GM18867 (cell line): ENCODE results near the gene CD44.
"Not testable (repeated sequence)": the region's sequence is repeated elsewhere in the genome, so short reads cannot be mapped to it uniquely, and the experiment has no call there.

Experiments
- ATAC-seq: cut with Tn5 transposase; IDR thresholded peaks from one replicate; pipeline ENCODE4 v1.9.1; 2021; ENCODE audit warnings: mild to moderate bottlenecking, moderate library complexity; ENCODE audit not compliant: unreplicated experiment

Gene CD44

DNA sequence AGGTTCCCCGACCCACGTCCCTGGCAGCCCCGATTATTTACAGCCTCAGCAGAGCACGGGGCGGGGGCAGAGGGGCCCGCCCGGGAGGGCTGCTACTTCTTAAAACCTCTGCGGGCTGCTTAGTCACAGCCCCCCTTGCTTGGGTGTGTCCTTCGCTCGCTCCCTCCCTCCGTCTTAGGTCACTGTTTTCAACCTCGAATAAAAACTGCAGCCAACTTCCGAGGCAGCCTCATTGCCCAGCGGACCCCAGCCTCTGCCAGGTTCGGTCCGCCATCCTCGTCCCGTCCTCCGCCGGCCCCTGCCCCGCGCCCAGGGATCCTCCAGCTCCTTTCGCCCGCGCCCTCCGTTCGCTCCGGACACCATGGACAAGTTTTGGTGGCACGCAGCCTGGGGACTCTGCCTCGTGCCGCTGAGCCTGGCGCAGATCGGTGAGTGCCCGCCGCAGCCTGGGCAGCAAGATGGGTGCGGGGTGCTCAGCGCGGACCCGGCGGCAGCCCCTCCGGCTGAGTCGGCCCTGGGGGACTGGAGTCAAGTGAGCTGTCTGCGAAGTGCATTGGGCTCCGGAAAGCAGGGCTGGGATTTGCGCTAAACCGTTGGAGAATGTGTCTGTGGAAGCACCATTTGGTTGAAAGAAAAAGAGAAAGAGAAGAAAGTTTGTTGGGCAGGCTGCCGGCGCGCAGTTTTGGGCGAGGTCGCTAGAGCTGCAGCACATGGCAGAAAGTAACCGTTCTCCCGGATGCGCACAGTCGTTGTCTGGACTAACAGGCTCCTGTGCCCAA lies at the start of gene CD44:
CD44 (plus strand) TSS at position 229 of the 779 bp plus-strand sequence; CDS start at position 362, 133 bp downstream.
- peak; percentile 39 for ATAC-seq

DNA sequence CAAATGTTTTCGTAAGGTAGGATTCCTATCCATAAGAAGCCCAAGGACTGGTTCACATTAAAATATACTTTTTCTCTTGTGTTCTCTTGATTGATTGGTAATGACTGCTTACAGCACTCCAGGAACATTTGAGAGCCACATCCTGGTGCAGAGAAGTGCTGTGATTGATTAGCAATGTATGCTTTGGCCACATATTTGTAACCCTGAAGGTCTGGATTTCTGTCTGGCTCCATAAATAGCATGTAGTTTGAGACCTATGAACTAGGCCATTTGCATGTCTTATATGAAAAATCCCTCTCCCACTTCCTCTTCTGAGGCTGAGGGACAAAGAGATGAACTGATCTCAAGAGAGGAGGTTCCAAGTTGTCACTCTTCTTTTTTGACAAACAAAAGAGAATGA lies 49.3 kb upstream of the CD44 start:
- peak; percentile 58 for ATAC-seq

DNA sequence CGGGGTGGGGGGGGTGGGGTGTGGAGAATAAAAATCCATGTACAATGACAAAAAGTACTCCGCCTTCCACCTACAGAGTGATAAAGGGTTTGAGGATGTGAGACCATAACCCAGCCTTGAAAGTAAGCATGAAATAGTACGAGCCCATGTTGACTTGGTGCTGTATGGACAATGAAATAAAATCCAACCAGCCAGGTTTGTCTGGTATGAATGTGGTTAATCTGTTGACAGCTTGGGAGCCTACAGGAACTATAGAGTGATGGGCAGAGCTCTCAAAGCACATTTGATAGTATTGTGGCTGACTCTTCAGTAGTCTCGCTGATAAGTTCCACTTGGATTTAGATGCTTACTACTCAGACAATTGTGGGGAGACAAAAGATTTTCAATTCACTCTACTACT lies 48.8 kb upstream of the CD44 start:
- ATAC-seq: no peak

DNA sequence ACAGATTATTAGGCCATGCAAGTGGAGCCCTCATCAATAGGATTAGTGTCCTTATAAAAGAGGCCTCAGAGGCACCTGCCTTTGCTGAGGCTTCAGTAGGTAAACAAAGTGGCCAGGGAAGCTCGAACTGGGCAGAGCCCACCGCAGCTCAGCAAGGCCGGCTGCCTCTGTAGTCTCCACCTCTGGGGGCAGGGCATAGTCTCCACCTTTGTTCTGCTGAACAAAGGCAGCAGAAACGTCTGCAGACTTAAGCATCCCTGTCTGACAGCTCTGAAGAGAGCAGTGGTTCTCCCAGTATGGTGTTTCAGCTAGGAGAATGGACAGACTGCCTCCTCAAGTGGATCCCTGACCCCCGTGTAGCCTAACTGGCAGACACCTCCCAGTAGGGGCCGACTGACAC lies 48.0 kb upstream of the CD44 start:
- not testable (repeated sequence) for ATAC-seq

DNA sequence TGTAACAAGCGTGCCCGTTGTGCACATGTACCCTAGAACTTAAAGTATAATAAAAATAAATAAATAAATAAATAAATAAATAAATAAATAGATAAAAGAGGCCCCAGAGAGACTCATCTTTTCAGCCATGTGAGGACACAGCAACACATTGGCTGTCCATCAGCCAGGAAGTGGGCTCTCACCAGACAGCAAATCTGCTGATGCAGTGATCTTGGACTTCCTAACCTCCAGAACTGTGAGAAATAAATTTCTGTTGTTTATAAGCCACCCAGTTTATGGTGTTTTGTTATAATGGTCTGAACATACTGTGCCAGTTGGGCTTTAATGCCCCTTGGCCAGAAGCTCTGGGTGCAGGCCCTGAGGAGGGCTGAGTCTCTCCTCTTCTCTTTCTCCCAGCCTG lies 42.2 kb upstream of the CD44 start:
- ATAC-seq: no peak

DNA sequence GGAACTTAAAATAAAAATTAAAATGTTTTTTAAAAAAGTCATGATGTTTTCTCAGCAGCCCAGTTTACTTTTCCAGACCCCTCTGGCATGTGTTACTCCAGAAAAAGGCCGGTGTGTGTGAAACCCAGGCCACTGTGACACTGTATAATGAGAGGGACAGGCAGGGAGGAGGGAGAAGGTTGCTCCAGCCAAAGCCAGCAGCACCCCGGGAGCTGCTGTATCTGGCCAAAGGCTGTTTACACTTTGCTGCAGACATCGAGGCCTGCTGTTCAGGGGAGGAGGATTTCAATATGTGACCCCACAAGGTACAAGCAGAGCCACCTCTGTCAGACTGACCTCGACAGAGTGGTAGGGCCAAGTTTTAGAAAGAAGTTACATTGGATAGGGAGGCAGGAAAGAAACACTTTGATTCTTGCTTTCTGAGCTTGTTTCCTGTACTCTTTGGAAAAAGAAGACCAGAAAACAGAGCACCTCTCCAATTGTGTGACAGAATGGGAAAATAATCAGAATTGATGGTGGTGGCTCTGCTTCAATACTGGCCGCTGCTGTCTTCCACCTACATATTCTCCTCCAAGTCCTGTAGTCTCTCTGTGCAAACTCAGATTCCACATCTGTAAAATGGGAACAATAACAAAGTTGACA lies 41.0 kb upstream of the CD44 start:
- no peak for ATAC-seq

DNA sequence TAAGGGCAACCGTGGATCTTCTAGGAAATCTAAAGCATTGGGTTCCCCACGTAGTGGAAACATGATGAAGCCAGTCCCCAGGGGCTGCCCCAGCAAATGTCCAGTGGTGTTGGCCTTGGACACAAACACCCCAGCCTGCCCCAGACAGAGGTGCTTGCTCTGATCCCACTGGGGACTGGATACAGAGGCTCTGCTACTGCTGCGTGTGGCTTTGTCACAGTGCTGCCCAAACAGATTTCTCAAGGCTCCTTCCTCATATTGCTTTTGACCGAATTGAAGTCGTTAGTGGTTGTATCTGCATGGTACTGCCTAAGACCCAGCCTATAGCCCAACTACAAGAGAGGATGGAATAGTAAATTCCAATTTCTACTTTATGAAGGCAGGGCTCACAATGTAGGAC lies 40.1 kb upstream of the CD44 start:
- no peak for ATAC-seq

DNA sequence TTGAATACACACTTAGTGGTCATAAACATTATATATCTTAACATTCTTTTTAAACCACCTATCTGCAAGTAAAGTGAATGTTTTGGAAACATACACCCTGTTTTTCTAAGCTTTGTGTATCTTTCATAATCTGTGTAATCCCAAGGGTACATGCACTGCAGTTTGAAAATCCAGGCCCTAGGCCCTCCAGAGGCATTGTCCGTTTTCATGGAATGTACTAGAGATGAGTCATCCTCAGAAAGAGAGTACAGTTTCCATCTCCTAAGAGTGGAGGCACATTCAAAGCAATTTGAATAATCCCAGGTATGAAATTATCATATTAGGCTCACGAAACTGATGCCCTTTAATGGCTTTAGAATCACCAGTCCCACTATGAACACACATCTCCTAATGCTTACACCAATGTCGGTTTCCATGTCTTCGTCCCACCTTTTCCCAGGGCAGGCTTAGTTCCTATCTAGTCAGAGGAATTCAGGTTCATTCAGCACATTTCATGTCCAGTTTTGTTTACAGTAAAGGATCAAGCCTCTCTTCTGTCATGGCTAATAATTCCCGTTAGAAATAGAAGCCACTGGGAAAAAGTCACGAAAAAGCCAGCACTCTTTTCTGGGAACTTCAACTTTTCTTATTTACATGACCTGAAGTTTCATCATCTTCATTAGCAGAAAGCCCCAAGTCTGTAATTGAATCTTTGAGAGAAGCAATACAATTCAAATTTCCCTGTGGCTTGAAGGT lies 39.5 kb upstream of the CD44 start:
- ATAC-seq: no peak

DNA sequence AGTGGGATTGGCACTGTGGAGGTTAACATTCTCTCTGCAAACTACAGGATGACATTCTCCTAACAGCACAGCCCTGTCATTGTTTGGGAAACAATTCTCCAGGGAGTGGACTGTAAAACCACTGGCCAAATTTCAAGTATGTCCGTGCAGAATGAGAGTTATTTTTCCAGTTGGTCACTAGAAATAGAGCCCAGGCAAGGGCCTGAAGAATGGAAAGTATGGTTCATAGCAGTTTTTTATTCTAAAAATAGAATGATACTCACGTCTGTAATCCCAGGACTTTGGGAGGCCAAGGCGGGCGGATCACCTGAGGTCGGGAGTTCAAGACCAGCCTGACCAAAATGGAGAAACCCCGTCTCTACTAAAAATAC lies 39.0 kb upstream of the CD44 start:
- ATAC-seq: no peak

DNA sequence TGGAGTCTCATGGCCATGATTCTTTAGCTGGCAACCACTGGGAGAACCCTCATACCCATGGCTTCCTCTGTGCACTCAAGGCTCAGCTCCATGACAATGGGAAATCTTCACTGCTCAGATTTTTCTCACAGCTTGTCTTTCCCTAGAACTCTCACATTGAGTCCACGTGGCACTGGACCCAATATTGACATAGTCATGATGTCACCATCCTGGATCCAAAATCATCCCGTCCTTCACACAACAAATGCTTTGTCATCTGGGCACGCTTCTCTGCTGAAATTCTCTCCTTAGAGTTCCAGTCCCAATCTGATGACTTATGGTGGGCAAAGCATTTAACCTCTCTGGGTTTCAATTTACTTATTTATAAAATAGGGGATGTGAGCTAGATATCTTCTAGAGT lies 37.7 kb upstream of the CD44 start:
- ATAC-seq: no peak

DNA sequence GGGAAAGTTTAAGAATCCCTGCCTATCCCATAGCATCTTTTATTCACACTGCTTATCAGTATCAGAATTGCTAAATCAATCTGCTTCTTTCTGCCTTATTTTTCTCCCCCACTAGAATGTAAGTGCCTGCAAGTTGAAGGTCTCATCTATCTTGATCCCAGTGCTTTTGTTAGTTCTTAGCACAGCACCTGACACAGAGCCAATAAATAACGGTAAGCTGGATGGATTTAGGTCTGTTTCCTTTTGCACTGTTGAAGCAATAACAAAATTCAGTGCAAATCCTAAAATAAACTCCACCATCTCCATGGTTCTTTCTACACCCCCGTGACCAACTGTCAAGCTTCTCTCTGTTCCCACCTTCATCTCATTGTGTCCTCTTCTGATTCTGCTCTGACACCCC lies 36.7 kb upstream of the CD44 start:
- no peak for ATAC-seq

DNA sequence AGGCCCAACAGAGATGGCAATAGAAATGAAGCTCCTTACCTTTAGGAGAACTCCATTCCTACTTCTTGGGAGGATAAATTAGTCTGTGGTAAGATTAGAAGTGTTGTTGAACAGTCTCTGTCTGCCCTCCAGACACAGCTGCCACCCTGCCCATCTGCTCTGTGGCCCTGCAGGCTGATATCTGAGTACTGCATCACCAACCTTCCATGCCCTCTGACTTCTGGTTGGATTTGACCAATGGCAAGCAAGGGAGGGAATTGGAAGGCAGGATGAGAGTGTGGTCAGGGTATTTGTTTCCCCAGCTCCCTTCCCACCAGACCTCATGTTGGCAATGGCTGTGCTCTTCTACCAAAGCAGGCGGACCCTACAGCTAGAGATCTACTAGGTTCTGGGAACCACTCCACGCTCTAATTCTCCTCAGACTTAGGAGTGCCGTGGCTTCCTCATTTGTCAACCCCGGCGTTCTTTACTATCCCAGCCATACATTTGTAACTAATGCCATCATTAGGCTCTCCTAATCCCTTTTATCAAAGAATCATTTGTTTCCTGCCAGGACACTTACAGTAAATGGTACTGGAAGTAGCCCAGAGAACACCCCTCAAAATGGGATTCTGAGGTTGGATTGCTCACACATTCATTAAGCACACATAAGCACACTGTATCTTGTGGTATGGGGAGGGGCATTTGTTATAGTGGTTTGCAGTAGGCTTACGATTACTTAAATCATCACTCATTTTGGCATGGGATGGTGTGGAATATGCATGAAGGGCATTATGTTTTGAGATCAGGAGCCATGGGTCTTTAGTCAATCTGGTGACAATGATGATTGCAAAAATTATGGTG lies 35.4 kb upstream of the CD44 start:
- ATAC-seq: no peak

DNA sequence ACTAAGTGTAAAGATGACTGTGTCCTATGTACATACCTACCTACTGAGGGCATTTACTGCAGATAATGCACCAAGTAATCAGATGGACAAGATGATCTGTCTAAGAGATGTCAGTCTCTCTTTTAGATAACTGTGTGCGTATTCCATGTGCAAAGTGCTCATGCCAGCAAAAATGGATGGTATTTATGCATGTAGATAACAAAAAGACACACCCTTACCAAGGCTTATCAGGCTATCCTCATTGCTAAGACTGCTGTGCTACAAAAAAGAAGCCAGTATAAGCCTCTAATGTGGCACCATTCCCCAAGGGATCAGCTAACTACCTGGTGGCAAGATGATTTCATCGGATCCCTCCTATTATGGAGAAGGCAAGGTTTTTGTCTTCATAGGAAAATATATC lies 34.3 kb upstream of the CD44 start:
- ATAC-seq: no peak

DNA sequence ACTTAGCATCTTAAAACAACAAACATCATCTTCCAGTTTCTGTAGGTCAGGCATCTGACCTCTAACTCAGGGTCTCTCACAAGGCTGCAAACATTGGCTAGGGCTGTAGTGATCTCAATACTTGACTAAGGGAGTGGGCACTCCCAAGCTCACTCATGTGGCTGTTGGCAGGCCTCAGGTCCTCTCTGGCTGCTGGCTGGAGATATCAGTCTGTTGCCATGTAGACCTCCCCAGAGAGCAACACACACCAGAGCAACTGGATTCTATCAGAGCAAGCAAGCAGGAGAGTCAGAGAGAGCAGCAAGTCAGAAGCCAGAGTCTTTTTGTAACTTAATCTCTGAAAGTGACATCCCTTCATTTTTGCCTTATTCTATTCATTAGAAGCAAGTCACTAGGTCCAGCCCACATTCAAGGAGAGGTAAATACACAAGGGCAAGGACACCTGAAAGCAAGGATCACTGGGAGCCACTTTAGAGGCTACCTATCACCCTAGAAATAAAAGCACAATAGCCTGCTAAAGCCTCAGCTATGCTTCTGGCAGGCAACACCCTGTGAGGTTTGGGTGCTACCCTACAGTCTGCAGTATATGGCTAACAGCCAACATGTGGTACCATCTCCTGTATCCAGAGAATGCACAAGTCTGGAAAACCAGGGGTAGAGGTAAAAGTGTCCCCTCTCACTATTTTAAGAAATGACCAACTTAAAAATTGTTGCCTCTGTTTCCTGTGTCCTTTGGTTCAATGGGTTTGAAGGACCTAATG lies 33.5 kb upstream of the CD44 start:
- no peak for ATAC-seq

DNA sequence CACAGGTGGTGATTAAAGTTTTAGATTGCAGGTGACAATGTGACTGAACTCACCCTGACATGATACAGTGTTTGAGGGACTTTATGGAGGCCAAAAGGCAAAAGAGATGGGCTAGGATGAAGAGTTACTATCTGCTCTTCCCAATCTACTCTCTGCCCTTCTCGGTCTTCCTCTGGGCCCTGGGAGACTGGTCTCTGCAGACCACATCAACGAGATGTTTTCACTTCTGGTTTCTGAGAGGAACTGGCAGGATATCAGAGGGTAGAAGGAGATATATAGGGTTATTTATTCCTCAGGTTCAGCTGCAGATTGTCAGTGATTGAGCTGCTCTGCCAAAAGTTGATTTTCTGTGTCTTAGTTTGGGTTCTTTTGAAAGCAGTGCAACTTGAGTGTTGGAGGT lies 32.4 kb upstream of the CD44 start:
- peak; percentile 72 for ATAC-seq

DNA sequence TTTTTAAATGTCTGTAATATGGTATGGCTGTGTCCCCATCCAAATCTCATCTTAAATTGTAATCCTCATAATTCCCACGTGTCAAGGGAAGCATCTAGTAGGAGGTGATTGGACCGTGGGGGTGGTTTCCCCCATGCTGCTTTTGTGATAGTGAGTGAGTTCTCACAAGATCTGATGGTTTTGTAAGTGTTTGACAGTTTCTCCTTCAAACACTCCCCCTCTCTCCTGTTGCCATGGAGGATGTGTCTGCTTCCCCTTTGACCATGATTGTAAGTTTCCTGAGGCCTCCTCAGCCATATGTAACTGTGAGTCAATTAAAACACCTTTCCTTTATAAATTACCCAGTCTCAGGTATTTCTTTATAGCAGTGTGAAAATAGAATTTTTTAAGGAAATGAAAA lies 31.1 kb upstream of the CD44 start:
- no peak for ATAC-seq

DNA sequence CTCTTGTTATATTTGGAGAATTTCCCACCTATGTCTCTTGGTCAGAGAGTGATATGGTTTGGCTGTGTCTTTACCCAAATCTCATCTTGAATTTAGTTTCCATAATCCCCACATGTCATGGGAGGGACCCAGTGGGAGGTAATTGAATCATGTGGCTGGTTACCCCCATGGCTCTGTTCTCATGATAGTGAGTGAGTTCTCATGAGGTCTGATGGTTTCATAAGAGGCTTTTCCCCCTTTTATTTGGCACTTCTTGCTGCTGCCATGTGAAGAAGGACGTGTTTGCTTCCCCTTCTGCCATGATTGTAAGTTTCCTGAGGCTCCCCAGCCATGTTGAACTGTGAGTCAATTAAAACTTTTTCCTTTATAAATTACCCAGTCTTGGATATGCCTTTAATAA lies 30.6 kb upstream of the CD44 start:
- not testable (repeated sequence) for ATAC-seq

DNA sequence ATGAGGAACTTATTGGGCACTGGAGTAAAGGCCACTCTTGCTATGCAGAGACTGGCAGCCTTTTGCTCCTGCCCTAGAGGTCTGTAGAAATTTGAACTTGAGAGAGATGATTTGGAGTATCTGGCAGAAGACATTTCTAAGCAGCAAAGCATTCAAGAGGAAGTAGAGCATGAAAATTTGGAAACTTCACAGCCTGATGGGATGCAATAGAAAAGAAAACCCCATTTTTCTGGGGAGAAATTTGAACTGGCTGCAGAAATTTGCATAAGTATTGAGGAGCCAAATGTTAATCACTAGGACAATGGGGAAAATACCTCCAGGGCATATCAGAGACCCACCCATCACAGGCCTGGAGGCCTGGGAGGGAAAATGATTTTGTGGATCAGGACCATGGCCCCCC lies 29.9 kb upstream of the CD44 start:
- no peak for ATAC-seq

DNA sequence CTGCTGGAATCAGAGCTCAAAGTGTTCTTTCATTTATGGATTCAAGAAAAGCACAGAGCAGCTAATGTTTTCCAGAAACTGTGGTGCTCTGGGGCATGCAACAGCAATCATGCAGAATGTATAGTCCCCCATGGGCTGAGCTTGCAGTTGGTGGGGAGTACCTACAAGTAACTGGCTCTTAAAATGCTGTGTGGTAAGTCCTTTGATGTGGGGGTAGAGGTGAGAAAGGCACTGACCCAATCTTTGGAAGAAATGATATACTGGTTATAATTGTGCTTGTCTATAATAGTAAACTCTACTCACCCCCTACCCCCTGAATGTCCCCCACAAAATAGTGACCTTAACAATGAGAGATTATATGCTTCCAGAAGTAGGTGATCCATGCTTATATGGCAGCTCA lies 29.1 kb upstream of the CD44 start:
- no peak for ATAC-seq
